HepG2 (cell line): Measurements from ENCODE around the gene TM4SF5. TPM values are rescaled to one million over a fixed set of nuclear protein-coding genes. Genes with fewer than 3 reads are reported as not detected.

ENCODE experiments used
- ASH2L ChIP-seq: fragments of 300-600, 200-600 bp; sonication (generic); IDR thresholded peaks from 2 replicates; pipeline ENCODE4 v1.7.0; 2017; ENCODE audit warnings: low read depth, mild to moderate bottlenecking, moderate library complexity, mixed read lengths, low read length; ENCODE audit not compliant: insufficient read length
- ELK4 ChIP-seq: sonication (generic); formaldehyde crosslinking; IDR thresholded peaks from 2 replicates; pipeline ENCODE4 v1.9.0; 2021; ENCODE audit warnings: missing genetic modification reagents, borderline replicate concordance
- FOXO1 ChIP-seq: sonication (generic); formaldehyde crosslinking; IDR thresholded peaks from 2 replicates; pipeline ENCODE4 v1.4.0; 2020; ENCODE audit warnings: missing genetic modification reagents
- HIVEP1 ChIP-seq: sonication (generic); formaldehyde crosslinking; IDR thresholded peaks from 2 replicates; pipeline ENCODE4 v1.4.0; 2020; ENCODE audit warnings: mild to moderate bottlenecking, missing genetic modification reagents
- RFX1 ChIP-seq: fragments of 450-650 bp; IDR thresholded peaks from 2 replicates; pipeline ENCODE4 v1.6.1; 2017
- TARDBP ChIP-seq: sonication (generic); formaldehyde crosslinking; IDR thresholded peaks from 2 replicates; pipeline ENCODE4 v1.8.0; 2022; ENCODE audit warnings: mild to moderate bottlenecking, missing genetic modification reagents
- ZKSCAN5 ChIP-seq: sonication (generic); formaldehyde crosslinking; IDR thresholded peaks from 2 replicates; pipeline ENCODE4 v1.5.1; 2020; ENCODE audit warnings: mild to moderate bottlenecking, missing genetic modification reagents
- ZNF225 ChIP-seq: sonication (generic); formaldehyde crosslinking; IDR thresholded peaks from 2 replicates; pipeline ENCODE4 v1.4.0; 2020; ENCODE audit warnings: mild to moderate bottlenecking, missing genetic modification reagents
- ZNF713 ChIP-seq: sonication (generic); formaldehyde crosslinking; IDR thresholded peaks from 2 replicates; pipeline ENCODE4 v1.4.0; 2020; ENCODE audit warnings: mild to moderate bottlenecking, missing genetic modification reagents
- ZNF83 ChIP-seq: sonication (generic); formaldehyde crosslinking; IDR thresholded peaks from 2 replicates; pipeline ENCODE4 v1.4.0; 2020; ENCODE audit warnings: missing genetic modification reagents, mild to moderate bottlenecking, borderline replicate concordance
- ZSCAN22 ChIP-seq: sonication (generic); formaldehyde crosslinking; IDR thresholded peaks from 2 replicates; pipeline ENCODE4 v1.4.0; 2020; ENCODE audit warnings: mild to moderate bottlenecking, missing genetic modification reagents
- polyA plus RNA-seq, 8 experiments: library from polyadenylated mRNA; depleted of rRNA in 3 of 8; stranded (reverse) in 7 of 8; unstranded in 1 of 8; fragments of >200 nt; fragmentation: Illumina TruSeq in 4 of 8; extraction: Trizol in 4 of 8; gene quantifications; 2 replicates each; pipeline versions ENCODE4 v1.2.1 to v1.2.3, GENCODE V29; 2011 to 2016; ENCODE audit warnings: low read depth in 4 of 8, missing spikeins in 1 of 8, mixed read lengths in 1 of 8; ENCODE audit not compliant: insufficient read depth in 1 of 8
- total RNA-seq, 5 experiments: library from RNA; depleted of rRNA; stranded (reverse); fragments of >200 nt; fragmentation: Illumina TruSeq; extraction: Trizol; gene quantifications; 2 replicates each; pipeline ENCODE4 v1.2.3, GENCODE V29; 2016; ENCODE audit warnings: low read depth in 1 of 5
- TF ChIP-seq, protein P1 (sequence below): sonication (generic); formaldehyde crosslinking; IDR thresholded peaks from 2 replicates; pipeline ENCODE4 v1.4.0; 2020; ENCODE audit warnings: missing genetic modification reagents, borderline replicate concordance
- TF ChIP-seq, protein P2 (sequence below): fragments of 450-650 bp; IDR thresholded peaks from 2 replicates; pipeline ENCODE4 v1.6.1; 2017; ENCODE audit warnings: mild to moderate bottlenecking
- TF ChIP-seq, protein P3 (sequence below): sonication (generic); formaldehyde crosslinking; conservative IDR thresholded peaks from 2 replicates; pipeline ENCODE4 v1.8.0; 2022; ENCODE audit warnings: mild to moderate bottlenecking, moderate library complexity, missing genetic modification reagents
- TF ChIP-seq, protein P4 (sequence below): IDR thresholded peaks from 2 replicates; pipeline ENCODE4 v1.4.0; 2020; ENCODE audit warnings: mild to moderate bottlenecking, missing genetic modification reagents
- TF ChIP-seq, protein P5 (sequence below): sonication (generic); formaldehyde crosslinking; IDR thresholded peaks from 2 replicates; pipeline ENCODE4 v1.5.1; 2020; ENCODE audit warnings: missing genetic modification reagents, mild to moderate bottlenecking, borderline replicate concordance

The TM4SF5 gene
- total and polyA plus RNA-seq, 2 of the 13 experiments (the other 11 are each of a cell fraction or from before 2014, with no cell fraction given): 30.1 to 126 TPM

GRCh38 chr17:4734857-4735475 is 36.7 kb upstream of the TM4SF5 start (continued):
- TF ChIP-seq, protein P1, sequence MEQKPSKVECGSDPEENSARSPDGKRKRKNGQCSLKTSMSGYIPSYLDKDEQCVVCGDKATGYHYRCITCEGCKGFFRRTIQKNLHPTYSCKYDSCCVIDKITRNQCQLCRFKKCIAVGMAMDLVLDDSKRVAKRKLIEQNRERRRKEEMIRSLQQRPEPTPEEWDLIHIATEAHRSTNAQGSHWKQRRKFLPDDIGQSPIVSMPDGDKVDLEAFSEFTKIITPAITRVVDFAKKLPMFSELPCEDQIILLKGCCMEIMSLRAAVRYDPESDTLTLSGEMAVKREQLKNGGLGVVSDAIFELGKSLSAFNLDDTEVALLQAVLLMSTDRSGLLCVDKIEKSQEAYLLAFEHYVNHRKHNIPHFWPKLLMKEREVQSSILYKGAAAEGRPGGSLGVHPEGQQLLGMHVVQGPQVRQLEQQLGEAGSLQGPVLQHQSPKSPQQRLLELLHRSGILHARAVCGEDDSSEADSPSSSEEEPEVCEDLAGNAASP (CRISPR knock-in tag): peak; percentile 91; the same call in 1 of the 2 replicates
- no peak for TF ChIP-seq HIVEP1 (CRISPR knock-in tag)
- TF ChIP-seq ELK4 (CRISPR knock-in tag): no peak
- TF ChIP-seq, protein P2, sequence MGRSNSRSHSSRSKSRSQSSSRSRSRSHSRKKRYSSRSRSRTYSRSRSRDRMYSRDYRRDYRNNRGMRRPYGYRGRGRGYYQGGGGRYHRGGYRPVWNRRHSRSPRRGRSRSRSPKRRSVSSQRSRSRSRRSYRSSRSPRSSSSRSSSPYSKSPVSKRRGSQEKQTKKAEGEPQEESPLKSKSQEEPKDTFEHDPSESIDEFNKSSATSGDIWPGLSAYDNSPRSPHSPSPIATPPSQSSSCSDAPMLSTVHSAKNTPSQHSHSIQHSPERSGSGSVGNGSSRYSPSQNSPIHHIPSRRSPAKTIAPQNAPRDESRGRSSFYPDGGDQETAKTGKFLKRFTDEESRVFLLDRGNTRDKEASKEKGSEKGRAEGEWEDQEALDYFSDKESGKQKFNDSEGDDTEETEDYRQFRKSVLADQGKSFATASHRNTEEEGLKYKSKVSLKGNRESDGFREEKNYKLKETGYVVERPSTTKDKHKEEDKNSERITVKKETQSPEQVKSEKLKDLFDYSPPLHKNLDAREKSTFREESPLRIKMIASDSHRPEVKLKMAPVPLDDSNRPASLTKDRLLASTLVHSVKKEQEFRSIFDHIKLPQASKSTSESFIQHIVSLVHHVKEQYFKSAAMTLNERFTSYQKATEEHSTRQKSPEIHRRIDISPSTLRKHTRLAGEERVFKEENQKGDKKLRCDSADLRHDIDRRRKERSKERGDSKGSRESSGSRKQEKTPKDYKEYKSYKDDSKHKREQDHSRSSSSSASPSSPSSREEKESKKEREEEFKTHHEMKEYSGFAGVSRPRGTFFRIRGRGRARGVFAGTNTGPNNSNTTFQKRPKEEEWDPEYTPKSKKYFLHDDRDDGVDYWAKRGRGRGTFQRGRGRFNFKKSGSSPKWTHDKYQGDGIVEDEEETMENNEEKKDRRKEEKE: no peak
- TF ChIP-seq, protein P3, sequence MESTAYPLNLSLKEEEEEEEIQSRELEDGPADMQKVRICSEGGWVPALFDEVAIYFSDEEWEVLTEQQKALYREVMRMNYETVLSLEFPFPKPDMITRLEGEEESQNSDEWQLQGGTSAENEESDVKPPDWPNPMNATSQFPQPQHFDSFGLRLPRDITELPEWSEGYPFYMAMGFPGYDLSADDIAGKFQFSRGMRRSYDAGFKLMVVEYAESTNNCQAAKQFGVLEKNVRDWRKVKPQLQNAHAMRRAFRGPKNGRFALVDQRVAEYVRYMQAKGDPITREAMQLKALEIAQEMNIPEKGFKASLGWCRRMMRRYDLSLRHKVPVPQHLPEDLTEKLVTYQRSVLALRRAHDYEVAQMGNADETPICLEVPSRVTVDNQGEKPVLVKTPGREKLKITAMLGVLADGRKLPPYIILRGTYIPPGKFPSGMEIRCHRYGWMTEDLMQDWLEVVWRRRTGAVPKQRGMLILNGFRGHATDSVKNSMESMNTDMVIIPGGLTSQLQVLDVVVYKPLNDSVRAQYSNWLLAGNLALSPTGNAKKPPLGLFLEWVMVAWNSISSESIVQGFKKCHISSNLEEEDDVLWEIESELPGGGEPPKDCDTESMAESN: no peak
- TF ChIP-seq TARDBP (CRISPR knock-in tag): peak; percentile 60; the same call in 1 of the 2 replicates
- TF ChIP-seq, protein P4, sequence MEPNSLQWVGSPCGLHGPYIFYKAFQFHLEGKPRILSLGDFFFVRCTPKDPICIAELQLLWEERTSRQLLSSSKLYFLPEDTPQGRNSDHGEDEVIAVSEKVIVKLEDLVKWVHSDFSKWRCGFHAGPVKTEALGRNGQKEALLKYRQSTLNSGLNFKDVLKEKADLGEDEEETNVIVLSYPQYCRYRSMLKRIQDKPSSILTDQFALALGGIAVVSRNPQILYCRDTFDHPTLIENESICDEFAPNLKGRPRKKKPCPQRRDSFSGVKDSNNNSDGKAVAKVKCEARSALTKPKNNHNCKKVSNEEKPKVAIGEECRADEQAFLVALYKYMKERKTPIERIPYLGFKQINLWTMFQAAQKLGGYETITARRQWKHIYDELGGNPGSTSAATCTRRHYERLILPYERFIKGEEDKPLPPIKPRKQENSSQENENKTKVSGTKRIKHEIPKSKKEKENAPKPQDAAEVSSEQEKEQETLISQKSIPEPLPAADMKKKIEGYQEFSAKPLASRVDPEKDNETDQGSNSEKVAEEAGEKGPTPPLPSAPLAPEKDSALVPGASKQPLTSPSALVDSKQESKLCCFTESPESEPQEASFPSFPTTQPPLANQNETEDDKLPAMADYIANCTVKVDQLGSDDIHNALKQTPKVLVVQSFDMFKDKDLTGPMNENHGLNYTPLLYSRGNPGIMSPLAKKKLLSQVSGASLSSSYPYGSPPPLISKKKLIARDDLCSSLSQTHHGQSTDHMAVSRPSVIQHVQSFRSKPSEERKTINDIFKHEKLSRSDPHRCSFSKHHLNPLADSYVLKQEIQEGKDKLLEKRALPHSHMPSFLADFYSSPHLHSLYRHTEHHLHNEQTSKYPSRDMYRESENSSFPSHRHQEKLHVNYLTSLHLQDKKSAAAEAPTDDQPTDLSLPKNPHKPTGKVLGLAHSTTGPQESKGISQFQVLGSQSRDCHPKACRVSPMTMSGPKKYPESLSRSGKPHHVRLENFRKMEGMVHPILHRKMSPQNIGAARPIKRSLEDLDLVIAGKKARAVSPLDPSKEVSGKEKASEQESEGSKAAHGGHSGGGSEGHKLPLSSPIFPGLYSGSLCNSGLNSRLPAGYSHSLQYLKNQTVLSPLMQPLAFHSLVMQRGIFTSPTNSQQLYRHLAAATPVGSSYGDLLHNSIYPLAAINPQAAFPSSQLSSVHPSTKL (CRISPR knock-in tag): peak; percentile 56
- TF ChIP-seq, protein P5, sequence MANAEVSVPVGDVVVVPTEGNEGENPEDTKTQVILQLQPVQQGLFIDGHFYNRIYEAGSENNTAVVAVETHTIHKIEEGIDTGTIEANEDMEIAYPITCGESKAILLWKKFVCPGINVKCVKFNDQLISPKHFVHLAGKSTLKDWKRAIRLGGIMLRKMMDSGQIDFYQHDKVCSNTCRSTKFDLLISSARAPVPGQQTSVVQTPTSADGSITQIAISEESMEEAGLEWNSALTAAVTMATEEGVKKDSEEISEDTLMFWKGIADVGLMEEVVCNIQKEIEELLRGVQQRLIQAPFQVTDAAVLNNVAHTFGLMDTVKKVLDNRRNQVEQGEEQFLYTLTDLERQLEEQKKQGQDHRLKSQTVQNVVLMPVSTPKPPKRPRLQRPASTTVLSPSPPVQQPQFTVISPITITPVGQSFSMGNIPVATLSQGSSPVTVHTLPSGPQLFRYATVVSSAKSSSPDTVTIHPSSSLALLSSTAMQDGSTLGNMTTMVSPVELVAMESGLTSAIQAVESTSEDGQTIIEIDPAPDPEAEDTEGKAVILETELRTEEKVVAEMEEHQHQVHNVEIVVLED (CRISPR knock-in tag): no peak
- TF ChIP-seq ZNF713 (CRISPR knock-in tag): no peak
- no peak for TF ChIP-seq ZNF225 (CRISPR knock-in tag)
- no peak for TF ChIP-seq ZKSCAN5 (CRISPR knock-in tag)
- TF ChIP-seq ZNF83 (CRISPR knock-in tag): no peak
- TF ChIP-seq FOXO1 (CRISPR knock-in tag): peak; percentile 57; the same call in 1 of the 2 replicates
- no peak for TF ChIP-seq RFX1
- TF ChIP-seq ASH2L: no peak
- TF ChIP-seq ZSCAN22 (CRISPR knock-in tag): no peak
